Activated B cell treated with CpG ODN at 0.5 μM for 24 hours (primary cell): Measurements from ENCODE around the gene ISG20L2. TPM values are rescaled to one million over a fixed set of nuclear protein-coding genes. Genes with fewer than 3 reads are reported as not detected.

Experiments used
- ATAC-seq: fragments of 200-7000 bp; cut with Tn5 transposase; one replicate; pipeline ENCODE4 v1.10.0; 2021; ENCODE audit warnings: low read depth, mild to moderate bottlenecking, moderate library complexity
- CTCF ChIA-PET: fragments of 350-600 bp; sonication (Branson Sonifier 250); formaldehyde crosslinking; loops from one replicate; lab custom pipeline; 2021; ENCODE audit warnings: antibody characterized with exemption; lab: Charles Lee
- POLR2A ChIA-PET: fragments of 350-600 bp; sonication (Branson Sonifier 250); formaldehyde crosslinking; loops from one replicate; lab custom pipeline; 2021; ENCODE audit warnings: antibody characterized with exemption; lab: Charles Lee
- DNase-seq: peaks from one replicate; pipeline ENCODE4 v3.0.0; 2022
- H3K27ac Mint-ChIP-seq: one replicate; pipeline ENCODE4 v1.8.0; 2020; ENCODE audit warnings: mixed read lengths
- H3K27me3 Mint-ChIP-seq: one replicate; pipeline ENCODE4 v1.8.0; 2021; ENCODE audit warnings: mixed read lengths
- H3K36me3 Mint-ChIP-seq: one replicate; pipeline ENCODE4 v1.8.0; 2021; ENCODE audit warnings: low read depth, mixed read lengths
- H3K4me1 Mint-ChIP-seq: one replicate; pipeline ENCODE4 v1.8.0; 2021; ENCODE audit warnings: mixed read lengths
- H3K4me3 Mint-ChIP-seq: one replicate; pipeline ENCODE4 v1.8.0; 2020; ENCODE audit warnings: mild to moderate bottlenecking, mixed read lengths
- H3K9me3 Mint-ChIP-seq: one replicate; pipeline ENCODE4 v1.8.0; 2020; ENCODE audit warnings: mixed read lengths
- CTCF ChIP-seq: fragments of 200-600 bp; IDR thresholded peaks from one replicate; pipeline ENCODE4 v1.8.0; 2022; ENCODE audit warnings: antibody characterized with exemption, mild to moderate bottlenecking
- intact Hi-C: fragments of 100-400 bp; cut with micrococcal nuclease; formaldehyde crosslinking; loops from one replicate; pipeline ENCODE4 v1.15.1; 2024
- total RNA-seq: library from RNA; stranded (reverse); gene quantifications from 2 replicates; pipeline ENCODE4 v1.2.3, GENCODE V29; 2022

Gene ISG20L2
- total RNA-seq, 1 donor from 2014 or later: 53.0 TPM

- intact Hi-C loops: no loop called here
- Mint-ChIP-seq H3K4me3 (no peak overlapping the region), H3K9me3 (no peaks in the 10 kb centered on the region), H3K36me3 (no peaks in the 10 kb centered on the region), H3K27ac (no peak overlapping the region), H3K27me3 (peaks cover 2% of the 10 kb centered on the region), H3K4me1 (peaks cover 19% of the 10 kb centered on the region)
- ATAC-seq (no peak), DNase-seq (no peak)
- ChIA-PET POLR2A (no interaction called here), CTCF (interaction anchor here (1.7 kb wide), 1 partner anchor 17 kb away, joined by 13 read pairs; no protein-coding TSS in a partner anchor)
- no peak for TF ChIP-seq CTCF
These were observed 18.6 kb downstream of the ISG20L2 start for GRCh38 chr1:156709757-156710489.

GRCh38 chr1:156709031-156709430 lies 19.5 kb downstream of the ISG20L2 start:
- CTCF ChIA-PET: no interaction called here
- DNase-seq: no peak
- Mint-ChIP-seq H3K36me3 (no peaks in the 10 kb centered on the region), H3K27ac (no peak overlapping the region), H3K9me3 (no peaks in the 10 kb centered on the region), H3K4me3 (no peak overlapping the region), H3K4me1 (peaks cover 26% of the 10 kb centered on the region), H3K27me3 (peaks cover 9% of the 10 kb centered on the region)
- intact Hi-C loops: no loop called here
- TF ChIP-seq CTCF: no peak
- POLR2A ChIA-PET: no interaction called here
- ATAC-seq: no peak

GRCh38 chr1:156708218-156708661 lies 20.3 kb downstream of the ISG20L2 start:
- H3K27ac Mint-ChIP-seq: no peak overlapping the region
- H3K9me3 Mint-ChIP-seq: no peaks in the 10 kb centered on the region
- TF ChIP-seq CTCF: no peak
- no peaks in the 10 kb centered on the region for H3K36me3 Mint-ChIP-seq
- ATAC-seq: no peak
- ChIA-PET POLR2A (no interaction called here), CTCF (interaction anchor here (0.8 to 1.3 kb wide), 2 partner anchors 17 to 81 kb away, joined by 3 read pairs; no protein-coding TSS in a partner anchor)
- intact Hi-C loops: no loop called here
- H3K4me1 Mint-ChIP-seq: peaks cover 28% of the 10 kb centered on the region
- peaks cover 15% of the 10 kb centered on the region for H3K27me3 Mint-ChIP-seq
- H3K4me3 Mint-ChIP-seq: no peak overlapping the region
- DNase-seq: no peak

- Mint-ChIP-seq H3K27me3 (peaks cover 18% of the 10 kb centered on the region), H3K9me3 (no peaks in the 10 kb centered on the region), H3K36me3 (no peaks in the 10 kb centered on the region), H3K4me1 (peaks cover 28% of the 10 kb centered on the region), H3K27ac (no peak overlapping the region), H3K4me3 (no peak overlapping the region)
- CTCF ChIA-PET: interaction anchor here (0.8 to 2.8 kb wide), 4 partner anchors 18 to 324 kb away, joined by 3 to 36 read pairs (median 3); no protein-coding TSS in a partner anchor
- DNase-seq (no peak), ATAC-seq (no peak)
- POLR2A ChIA-PET: interaction anchor here (0.5 to 2.4 kb wide), 10 partner anchors 16 to 966 kb away, joined by 3 to 15 read pairs (median 4); partner anchors contain the start of genes ISG20L2, METTL25B and MRPL24
- intact Hi-C loops: no loop called here
- TF ChIP-seq CTCF: no peak
These were observed 20.9 kb downstream of the ISG20L2 start for GRCh38 chr1:156707417-156708217.
